Astrocyte (in vitro differentiated cells and primary cell): ENCODE data around the gene CCDC71L. TPM values are rescaled to one million over a fixed set of nuclear protein-coding genes. Genes with fewer than 3 reads are reported as not detected.
A peak's percentile ranks its signal among the peaks of the same experiment; 100 is the strongest.

ENCODE experiments used
- DNase-seq: peaks from one replicate; pipeline ENCODE4 v3.0.0-alpha.2; 2010; ENCODE audit warnings: low read depth
- FAIRE-seq: peaks from 2 replicates; lab custom pipeline; 2011; peaks lifted over from hg19 to GRCh38; lab: Jason Lieb, UNC
- H2AFZ ChIP-seq: 2 replicates; pipeline ENCODE4 v1.6.0; 2012; ENCODE audit warnings: low read depth, low read length, inconsistent platforms
- H3K27ac ChIP-seq: 2 replicates; pipeline ENCODE4 v1.5.1; 2011; ENCODE audit warnings: low read depth, low read length, inconsistent platforms
- H3K27me3 ChIP-seq: 2 replicates; pipeline ENCODE4 v1.6.0; 2011; ENCODE audit warnings: low read length, inconsistent platforms; ENCODE audit not compliant: insufficient read depth
- H3K36me3 ChIP-seq: 2 replicates; pipeline ENCODE4 v1.5.1; 2011; ENCODE audit warnings: low read length, inconsistent platforms; ENCODE audit not compliant: insufficient read depth
- H3K4me1 ChIP-seq: 2 replicates; pipeline ENCODE4 v1.5.1; 2011; ENCODE audit warnings: low read length, inconsistent platforms; ENCODE audit not compliant: insufficient read depth
- H3K4me2 ChIP-seq: 2 replicates; pipeline ENCODE4 v1.6.0; 2012; ENCODE audit warnings: low read length, inconsistent platforms
- H3K4me3 ChIP-seq: 2 replicates; pipeline ENCODE4 v1.5.1; 2011; ENCODE audit warnings: low read depth, mild to moderate bottlenecking, low read length, inconsistent platforms; ENCODE audit not compliant: insufficient read depth
- H3K79me2 ChIP-seq: 2 replicates; pipeline ENCODE4 v1.6.0; 2012; ENCODE audit warnings: mild to moderate bottlenecking, low read length, inconsistent platforms; ENCODE audit not compliant: insufficient read depth
- H3K9ac ChIP-seq: 2 replicates; pipeline ENCODE4 v1.6.0; 2012; ENCODE audit warnings: mild to moderate bottlenecking, low read length, inconsistent platforms
- H3K9me3 ChIP-seq: 2 replicates; pipeline ENCODE4 v1.5.1; 2012; ENCODE audit warnings: low read depth, mild to moderate bottlenecking, low read length, inconsistent platforms; ENCODE audit not compliant: insufficient read depth
- H4K20me1 ChIP-seq: 2 replicates; pipeline ENCODE4 v1.6.0; 2012; ENCODE audit warnings: low read length, inconsistent platforms; ENCODE audit not compliant: insufficient read depth
- H3K27ac Mint-ChIP-seq: one replicate; pipeline ENCODE4 v1.8.0; 2021; ENCODE audit warnings: mild to moderate bottlenecking, mixed read lengths; ENCODE audit not compliant: unreplicated experiment
- H3K27me3 Mint-ChIP-seq: one replicate; pipeline ENCODE4 v1.8.0; 2021; ENCODE audit warnings: low read depth, mixed read lengths; ENCODE audit not compliant: unreplicated experiment
- H3K36me3 Mint-ChIP-seq: one replicate; pipeline ENCODE4 v1.8.0; 2021; ENCODE audit warnings: low read depth, mixed read lengths; ENCODE audit not compliant: unreplicated experiment
- H3K4me1 Mint-ChIP-seq: one replicate; pipeline ENCODE4 v1.8.0; 2021; ENCODE audit warnings: low read depth, mixed read lengths; ENCODE audit not compliant: unreplicated experiment
- H3K4me3 Mint-ChIP-seq: one replicate; pipeline ENCODE4 v1.8.0; 2021; ENCODE audit warnings: mild to moderate bottlenecking, moderate library complexity, mixed read lengths; ENCODE audit not compliant: unreplicated experiment
- H3K9me3 Mint-ChIP-seq: one replicate; pipeline ENCODE4 v1.8.0; 2021; ENCODE audit warnings: mild to moderate bottlenecking, mixed read lengths; ENCODE audit not compliant: unreplicated experiment
- CTCF ChIP-seq: IDR thresholded peaks from 2 replicates; pipeline ENCODE4 v1.5.1; 2011; ENCODE audit warnings: low read depth, mild to moderate bottlenecking, inconsistent platforms, low read length, moderate library complexity; ENCODE audit not compliant: insufficient read depth
- EZH2 ChIP-seq: IDR thresholded peaks from 2 replicates; pipeline ENCODE4 v1.6.1; 2012; ENCODE audit warnings: mild to moderate bottlenecking, low read length, inconsistent platforms; ENCODE audit not compliant: insufficient read depth
- total RNA-seq: library from RNA; stranded (reverse); gene quantifications from 2 replicates; pipeline ENCODE4 v1.2.1, GENCODE V29; 2021

The CCDC71L gene
- total RNA-seq, 1 donor from 2014 or later, result 26.8 TPM

GRCh38 chr7:106612432-106612831 is 48.5 kb downstream of the CCDC71L start:
- TF ChIP-seq CTCF (no peak), EZH2 (no peak)
- FAIRE-seq (no peak), DNase-seq (no peak)
- Histone ChIP-seq H3K9me3 (no peaks in the 10 kb centered on the region), H3K36me3 (no peaks in the 10 kb centered on the region), H3K4me2 (no peak overlapping the region), H3K4me1 (peaks cover 18% of the 10 kb centered on the region), H2AFZ (no peak overlapping the region), H3K27me3 (no peaks in the 10 kb centered on the region), H3K4me3 (no peak overlapping the region), H4K20me1 (no peaks in the 10 kb centered on the region), H3K79me2 (no peaks in the 10 kb centered on the region), H3K27ac (no peak overlapping the region), H3K9ac (no peak overlapping the region)
- H3K4me1 Mint-ChIP-seq, result peaks cover 31% of the 10 kb centered on the region
- no peaks in the 10 kb centered on the region for H3K36me3 Mint-ChIP-seq
- H3K27me3 Mint-ChIP-seq, result no peaks in the 10 kb centered on the region
- no peak overlapping the region for H3K4me3 Mint-ChIP-seq
- H3K27ac Mint-ChIP-seq, result no peak overlapping the region
- no peaks in the 10 kb centered on the region for H3K9me3 Mint-ChIP-seq

DNA sequence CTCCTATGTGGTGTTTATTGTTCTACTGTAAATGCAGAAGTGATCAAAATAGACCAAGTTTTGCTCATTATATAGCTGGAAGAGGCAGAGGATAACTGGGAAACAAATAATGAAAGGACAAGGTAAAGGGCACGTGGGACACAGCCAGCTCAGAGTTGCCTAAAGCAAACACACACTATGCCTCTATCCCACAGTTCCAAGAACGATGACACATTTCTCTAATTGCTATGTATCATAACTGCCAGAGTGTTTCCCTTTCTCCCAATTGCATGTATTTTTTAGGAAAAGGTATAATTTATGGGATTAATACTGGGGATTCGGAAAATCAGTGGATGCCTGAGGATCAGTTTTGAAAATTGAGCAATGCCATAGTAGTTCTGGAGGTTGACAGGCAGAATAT is 49.0 kb downstream of the CCDC71L start:
- H4K20me1 ChIP-seq, result no peaks in the 10 kb centered on the region
- H3K9ac ChIP-seq, result no peak overlapping the region
- no peak for DNase-seq
- H2AFZ ChIP-seq, result no peak overlapping the region
- H3K4me1 Mint-ChIP-seq, result peaks cover 31% of the 10 kb centered on the region
- TF ChIP-seq CTCF, result no peak
- TF ChIP-seq EZH2, result no peak
- H3K9me3 ChIP-seq, result no peaks in the 10 kb centered on the region
- H3K4me3 ChIP-seq, result no peak overlapping the region
- peaks cover 18% of the 10 kb centered on the region for H3K4me1 ChIP-seq
- no peaks in the 10 kb centered on the region for H3K36me3 Mint-ChIP-seq
- no peaks in the 10 kb centered on the region for H3K36me3 ChIP-seq
- no peaks in the 10 kb centered on the region for H3K27me3 Mint-ChIP-seq
- no peaks in the 10 kb centered on the region for H3K9me3 Mint-ChIP-seq
- no peaks in the 10 kb centered on the region for H3K27me3 ChIP-seq
- no peak overlapping the region for H3K27ac Mint-ChIP-seq
- no peak for FAIRE-seq
- H3K4me2 ChIP-seq, result no peak overlapping the region
- H3K27ac ChIP-seq, result no peak overlapping the region
- no peak overlapping the region for H3K4me3 Mint-ChIP-seq
- no peaks in the 10 kb centered on the region for H3K79me2 ChIP-seq

- peak; percentile 57 for DNase-seq
- Mint-ChIP-seq H3K9me3 (no peaks in the 10 kb centered on the region), H3K27me3 (no peaks in the 10 kb centered on the region), H3K36me3 (no peaks in the 10 kb centered on the region), H3K27ac (no peak overlapping the region), H3K4me1 (peaks cover 29% of the 10 kb centered on the region), H3K4me3 (no peak overlapping the region)
- H3K4me3 ChIP-seq, result no peak overlapping the region
- H3K79me2 ChIP-seq, result no peaks in the 10 kb centered on the region
- no peak overlapping the region for H3K9ac ChIP-seq
- FAIRE-seq, result no peak
- H3K9me3 ChIP-seq, result no peaks in the 10 kb centered on the region
- peak overlapping the region; percentile 23 for H2AFZ ChIP-seq
- no peaks in the 10 kb centered on the region for H3K27me3 ChIP-seq
- H3K36me3 ChIP-seq, result no peaks in the 10 kb centered on the region
- no peaks in the 10 kb centered on the region for H4K20me1 ChIP-seq
- H3K4me2 ChIP-seq, result no peak overlapping the region
- peaks cover 18% of the 10 kb centered on the region for H3K4me1 ChIP-seq
- TF ChIP-seq CTCF, result no peak
- no peak overlapping the region for H3K27ac ChIP-seq
These were observed 49.7 kb downstream of the CCDC71L start for GRCh38 chr7:106610996-106611886.
